Articular chondrocyte of knee joint (primary cell): ENCODE results near the gene CCR5. TPM values are rescaled to one million over a fixed set of nuclear protein-coding genes. Genes with fewer than 3 reads are reported as not detected.

Source experiments
- total RNA-seq: library from RNA; depleted of rRNA; stranded (reverse); fragments of >200 nt; gene quantifications from 2 replicates; pipeline ENCODE4 v1.2.3, GENCODE V29; 2012

CCR5 gene
- under 0.01 TPM in 1 of 2 replicates, not detected in the other for total RNA-seq

GRCh38 chr3:46370839-46371518 lies at the start of gene CCR5:
CCR5 (plus strand) TSS chr3:46370946; CDS start chr3:46372903, 1,957 bp downstream.

GRCh38 chr3:46353647-46354410 lies 16.9 kb upstream of the CCR5 start, which contains the start of gene CCR2:
CCR2 (plus strand) TSS chr3:46354111; CDS start chr3:46357528, 3,417 bp downstream.

GRCh38 chr3:46406788-46407611 lies 36.3 kb downstream of the CCR5 start, which contains the start of the genes CCR5AS and CCRL2:
CCR5AS (minus strand) TSS chr3:46407066.
CCRL2 (plus strand) TSS chr3:46407259; CDS start chr3:46408080, 821 bp downstream.

Other genes with a start within 250 kb of the CCR5 start
- gene CCR1, start 162.6 kb upstream of the CCR5 start, total RNA-seq, result 0.65 and 1.3 TPM in 2 replicates
- 0.13 TPM in 1 of 2 replicates, not detected in the other for gene CCR3, start 128.5 kb upstream of the CCR5 start, total RNA-seq
- not detected in 2 replicates for gene CCR2, start 16.8 kb upstream of the CCR5 start, total RNA-seq
- 6.2 and 8.0 TPM in 2 replicates for gene CCRL2, start 36.3 kb downstream of the CCR5 start, total RNA-seq
- 0.26 TPM in 1 of 2 replicates, not detected in the other for gene LTF, start 94.0 kb downstream of the CCR5 start, total RNA-seq
- gene RTP3, start 127.0 kb downstream of the CCR5 start, total RNA-seq, result not detected in 2 replicates
- 10.5 and 18.0 TPM in 2 replicates for gene LRRC2, start 195.4 kb downstream of the CCR5 start, total RNA-seq
- gene FAM240A, start 241.6 kb downstream of the CCR5 start, total RNA-seq, result 0.65 and 3.0 TPM in 2 replicates